H1 (cell line): ENCODE results near the gene MTM1. TPM values are rescaled to one million over a fixed set of nuclear protein-coding genes. Genes with fewer than 3 reads are reported as not detected.

Experiments
- GTF2F1 ChIP-seq: IDR thresholded peaks from 2 replicates; pipeline ENCODE4 v1.6.1; 2012; ENCODE audit warnings: low read depth, low read length, improper control_type of control experiment, borderline replicate concordance
- RXRA ChIP-seq: IDR thresholded peaks from 2 replicates; pipeline ENCODE4 v1.6.1; 2011; ENCODE audit warnings: low read depth, mild to moderate bottlenecking, low read length, moderate library complexity; ENCODE audit not compliant: insufficient read depth
- SP1 ChIP-seq: IDR thresholded peaks from 2 replicates; pipeline ENCODE4 v1.6.1; 2011; ENCODE audit warnings: low read depth, low read length
- TEAD4 ChIP-seq: IDR thresholded peaks from 2 replicates; pipeline ENCODE4 v1.6.1; 2012; ENCODE audit warnings: low read depth, low read length, inconsistent platforms, mixed read lengths
- polyA plus RNA-seq, 7 experiments: library from polyadenylated mRNA; depleted of rRNA in 3 of 7; stranded (reverse) in 5 of 7; unstranded in 2 of 7; fragments of >200 nt in 5 of 7; fragments of 200-250 nt in 2 of 7; gene quantifications; 1 replicate in 5 of 7; 2 replicates in 1 of 7; 4 replicates in 1 of 7; pipeline versions ENCODE4 v1.2.1 to v1.2.3, GENCODE V29; 2011 to 2013; ENCODE audit warnings: missing spikeins in 2 of 7, mixed read lengths in 2 of 7
- total RNA-seq: library from RNA; stranded (reverse); fragmentation: NEBNext Ultra II Directional; extraction: Animal tissue kit (Norgen Biotek cat#: 25700); gene quantifications from 2 replicates; pipeline ENCODE4 v1.2.1, GENCODE V29; 2021

Gene MTM1
- total and polyA plus RNA-seq, 2 of the 8 experiments (the other 6 are each of a cell fraction or from before 2014, with no cell fraction given) = 2.3 to 8.4 TPM

DNA sequence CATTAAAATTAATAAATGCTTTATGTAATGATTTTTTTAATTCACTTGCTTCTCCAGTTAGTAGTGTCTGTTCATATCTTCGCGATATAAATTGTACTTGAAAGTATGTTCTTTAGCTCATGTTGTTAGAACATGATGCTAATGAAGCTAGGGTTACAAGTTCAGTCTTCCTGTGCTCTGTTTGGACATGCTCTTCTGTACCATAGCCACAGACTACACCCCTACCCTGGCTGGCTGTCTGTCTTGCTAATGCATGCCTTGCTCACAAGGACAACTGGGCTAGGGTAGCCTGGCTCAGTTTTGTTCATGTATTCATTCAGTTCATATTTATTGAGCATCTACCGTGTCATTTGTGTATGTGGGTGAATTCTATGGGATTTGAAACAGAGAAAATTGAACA is 74.0 kb downstream of the MTM1 start (continued):
- no peak for TF ChIP-seq GTF2F1
- no peak for TF ChIP-seq RXRA
- no peak for TF ChIP-seq SP1
- no peak for TF ChIP-seq TEAD4
